PC-3 (cell line): ENCODE results near the gene EFNA5.

Experiments used
- EZH2 ChIP-seq: fragments of 300-600 bp; sonication (generic); IDR thresholded peaks from one replicate; pipeline ENCODE4 v1.6.1; 2017; ENCODE audit warnings: antibody characterized with exemption, mild to moderate bottlenecking, low read length; ENCODE audit not compliant: unreplicated experiment
- TF ChIP-seq, protein P1 (sequence below): fragments of 300-600 bp; sonication (generic); conservative IDR thresholded peaks from 2 replicates; pipeline ENCODE4 v1.5.1; 2017; ENCODE audit warnings: antibody characterized with exemption, low read depth, mild to moderate bottlenecking, low read length

DNA sequence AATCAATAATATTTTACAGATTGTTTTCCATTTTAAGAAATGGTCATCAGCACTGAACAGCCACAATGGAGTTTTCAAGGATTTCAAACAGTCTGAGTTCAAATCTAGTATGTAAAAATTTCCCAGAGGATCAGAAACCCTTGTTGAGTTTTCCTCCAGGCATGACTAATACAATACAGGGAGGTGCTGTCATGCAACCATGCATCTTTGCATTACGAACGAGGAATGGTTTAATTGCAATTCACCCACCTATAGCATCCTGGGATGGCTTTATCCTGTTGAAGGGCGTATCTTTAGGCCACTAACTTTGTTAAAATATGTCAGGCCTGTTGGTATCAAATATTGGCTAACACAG, 196.4 kb downstream of the EFNA5 start:
- TF ChIP-seq, protein P1, sequence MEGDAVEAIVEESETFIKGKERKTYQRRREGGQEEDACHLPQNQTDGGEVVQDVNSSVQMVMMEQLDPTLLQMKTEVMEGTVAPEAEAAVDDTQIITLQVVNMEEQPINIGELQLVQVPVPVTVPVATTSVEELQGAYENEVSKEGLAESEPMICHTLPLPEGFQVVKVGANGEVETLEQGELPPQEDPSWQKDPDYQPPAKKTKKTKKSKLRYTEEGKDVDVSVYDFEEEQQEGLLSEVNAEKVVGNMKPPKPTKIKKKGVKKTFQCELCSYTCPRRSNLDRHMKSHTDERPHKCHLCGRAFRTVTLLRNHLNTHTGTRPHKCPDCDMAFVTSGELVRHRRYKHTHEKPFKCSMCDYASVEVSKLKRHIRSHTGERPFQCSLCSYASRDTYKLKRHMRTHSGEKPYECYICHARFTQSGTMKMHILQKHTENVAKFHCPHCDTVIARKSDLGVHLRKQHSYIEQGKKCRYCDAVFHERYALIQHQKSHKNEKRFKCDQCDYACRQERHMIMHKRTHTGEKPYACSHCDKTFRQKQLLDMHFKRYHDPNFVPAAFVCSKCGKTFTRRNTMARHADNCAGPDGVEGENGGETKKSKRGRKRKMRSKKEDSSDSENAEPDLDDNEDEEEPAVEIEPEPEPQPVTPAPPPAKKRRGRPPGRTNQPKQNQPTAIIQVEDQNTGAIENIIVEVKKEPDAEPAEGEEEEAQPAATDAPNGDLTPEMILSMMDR: no peak
- no peak for TF ChIP-seq EZH2
